A549 (cell line): ENCODE data around the gene HS6ST1. TPM values are rescaled to one million over a fixed set of nuclear protein-coding genes. Genes with fewer than 3 reads are reported as not detected.

Experiments
- ATAC-seq, 2 experiments: fragments of 200-7000 bp in 1 of 2; fragments of >200 bp in 1 of 2; cut with Nextera tagmentation in 1 of 2; cut with Tn5 transposase in 1 of 2; 3 replicates each; pipeline versions ENCODE4 v1.8.0 to v1.9.1; 2018 to 2020; ENCODE audit warnings: mild to moderate bottlenecking in 1 of 2, moderate library complexity in 1 of 2
- CTCF ChIA-PET: fragments of 300-600 bp; sonication (Branson Sonifier 250); formaldehyde crosslinking; extraction: SDS; loops from one replicate; lab custom pipeline; 2021; ENCODE audit warnings: antibody characterized with exemption, inconsistent platforms; lab: Yijun Ruan, JAX
- POLR2A ChIA-PET: fragments of 350-600 bp; formaldehyde crosslinking; extraction: SDS; loops from one replicate; lab custom pipeline; 2021; ENCODE audit warnings: antibody characterized with exemption, inconsistent platforms; lab: Yijun Ruan, JAX
- DNase-seq, 2 experiments: peaks; one replicate each; pipeline versions ENCODE4 v3.0.0 to v3.0.0-alpha.2; 2011 to 2016; ENCODE audit warnings: low read depth in 1 of 2, low spot score in 1 of 2
- FAIRE-seq: peaks from 2 replicates; lab custom pipeline; 2011; peaks lifted over from hg19 to GRCh38; lab: Jason Lieb, UNC
- H3K27ac ChIP-seq, 2 experiments: fragments of >200 bp; sonication (Bioruptor Twin); formaldehyde crosslinking; 3 replicates each; pipeline ENCODE4 v1.5.1; 2016 to 2017
- H3K4me1 ChIP-seq: fragments of >200 bp; sonication (Bioruptor Twin); formaldehyde crosslinking; 3 replicates; pipeline ENCODE4 v1.6.1; 2016
- H3K4me2 ChIP-seq: fragments of >200 bp; sonication (Bioruptor Twin); formaldehyde crosslinking; 3 replicates; pipeline ENCODE4 v1.6.1; 2016
- H3K4me3 ChIP-seq: fragments of >200 bp; sonication (Bioruptor Twin); formaldehyde crosslinking; 3 replicates; pipeline ENCODE4 v1.5.1; 2016
- H3K9me3 ChIP-seq: fragments of >200 bp; sonication (Bioruptor Twin); formaldehyde crosslinking; 3 replicates; pipeline ENCODE4 v1.6.1; 2016
- CHD4 ChIP-seq: fragments of 200-600 bp; sonication (generic); IDR thresholded peaks from 2 replicates; pipeline ENCODE4 v1.6.1; 2016; ENCODE audit warnings: antibody characterized with exemption, mild to moderate bottlenecking, borderline replicate concordance
- EHF ChIP-seq: fragments of 250-450 bp; sonication (Bioruptor Pico); IDR thresholded peaks from 2 replicates; pipeline ENCODE4 v1.5.0; 2020; ENCODE audit warnings: mild to moderate bottlenecking
- EHMT2 ChIP-seq: fragments of 200-600 bp; sonication (generic); IDR thresholded peaks from 2 replicates; pipeline ENCODE4 v1.6.1; 2016; ENCODE audit warnings: antibody characterized with exemption, low read depth, mild to moderate bottlenecking, moderate library complexity
- FOSB ChIP-seq: fragments of 250-450 bp; sonication (Bioruptor Pico); IDR thresholded peaks from 2 replicates; pipeline ENCODE4 v1.5.0; 2020; ENCODE audit warnings: mild to moderate bottlenecking, moderate library complexity
- FOSL2 ChIP-seq, 2 experiments: fragments of 450-650 bp in 1 of 2; fragments of >200 bp in 1 of 2; sonication (Bioruptor Twin) in 1 of 2; formaldehyde crosslinking; IDR thresholded peaks; 2 replicates each; pipeline versions ENCODE4 v1.5.0 to v1.6.1; 2016 to 2020; ENCODE audit warnings: mild to moderate bottlenecking in 1 of 2, moderate library complexity in 1 of 2
- FOXS1 ChIP-seq: fragments of 250-450 bp; sonication (Bioruptor Pico); IDR thresholded peaks from 2 replicates; pipeline ENCODE4 v1.5.0; 2020; ENCODE audit warnings: mild to moderate bottlenecking, moderate library complexity
- GATA3 ChIP-seq: IDR thresholded peaks from 2 replicates; pipeline ENCODE4 v1.6.1; 2012; ENCODE audit warnings: borderline replicate concordance
- HDAC2 ChIP-seq: fragments of 200-600 bp; sonication (generic); IDR thresholded peaks from 2 replicates; pipeline ENCODE4 v1.6.1; 2016
- HOXA7 ChIP-seq: fragments of 250-450 bp; sonication (Bioruptor Pico); IDR thresholded peaks from 2 replicates; pipeline ENCODE4 v1.5.0; 2020; ENCODE audit warnings: mild to moderate bottlenecking, moderate library complexity
- HOXB13 ChIP-seq: fragments of 250-450 bp; sonication (Bioruptor Pico); IDR thresholded peaks from 2 replicates; pipeline ENCODE4 v1.5.0; 2020; ENCODE audit warnings: low read depth, mild to moderate bottlenecking, moderate library complexity
- KDM1A ChIP-seq: fragments of 200-600 bp; sonication (generic); IDR thresholded peaks from 2 replicates; pipeline ENCODE4 v1.6.1; 2016; ENCODE audit warnings: low read depth, mild to moderate bottlenecking
- KDM5A ChIP-seq: fragments of 200-600 bp; sonication (generic); IDR thresholded peaks from 2 replicates; pipeline ENCODE4 v1.6.1; 2016; ENCODE audit warnings: antibody characterized with exemption, mild to moderate bottlenecking
- MAZ ChIP-seq: fragments of 150-350 bp; IDR thresholded peaks from 2 replicates; pipeline ENCODE4 v1.6.1; 2014; ENCODE audit warnings: antibody characterized with exemption, low read depth, low read length, borderline replicate concordance
- MYC ChIP-seq: IDR thresholded peaks from 2 replicates; pipeline ENCODE4 v1.6.1; 2012; ENCODE audit warnings: mild to moderate bottlenecking, inconsistent platforms, low read length, improper control_type of control experiment, borderline replicate concordance
- PHF8 ChIP-seq: fragments of 200-600 bp; sonication (generic); IDR thresholded peaks from 2 replicates; pipeline ENCODE4 v1.6.1; 2016; ENCODE audit warnings: low read depth, mild to moderate bottlenecking, antibody characterized with exemption, moderate library complexity, borderline replicate concordance
- POLR2AphosphoS2 ChIP-seq: conservative IDR thresholded peaks from 2 replicates; pipeline ENCODE4 v1.6.1; 2012; ENCODE audit warnings: low read length, improper control_type of control experiment, inconsistent platforms
- RAD21 ChIP-seq, 2 experiments: fragments of >200 bp in 1 of 2; sonication (Bioruptor Twin) in 1 of 2; formaldehyde crosslinking in 1 of 2; IDR thresholded peaks in 1 of 2; conservative IDR thresholded peaks in 1 of 2; 2 replicates in 1 of 2; 3 replicates in 1 of 2; pipeline ENCODE4 v1.6.1; 2012 to 2018; ENCODE audit warnings: inconsistent platforms in 1 of 2
- RFX5 ChIP-seq: fragments of 450-650 bp; IDR thresholded peaks from 2 replicates; pipeline ENCODE4 v1.7.1; 2014; ENCODE audit warnings: antibody characterized with exemption, mild to moderate bottlenecking, moderate library complexity
- TFCP2L1 ChIP-seq: fragments of 250-450 bp; sonication (Bioruptor Pico); IDR thresholded peaks from 2 replicates; pipeline ENCODE4 v1.5.0; 2021; ENCODE audit warnings: mild to moderate bottlenecking
- ZFP36 ChIP-seq: fragments of 450-650 bp; IDR thresholded peaks from 2 replicates; pipeline ENCODE4 v1.6.1; 2014; ENCODE audit warnings: borderline replicate concordance; ENCODE audit not compliant: partially characterized antibody
- ZNF302 ChIP-seq: fragments of 250-450 bp; sonication (Bioruptor Pico); IDR thresholded peaks from 2 replicates; pipeline ENCODE4 v1.9.0; 2021; ENCODE audit warnings: inconsistent platforms, mild to moderate bottlenecking, moderate library complexity
- WGBS: methylation state at CpG from one replicate; pipeline ENCODE4 v1.1.6; 2017; ENCODE audit errors: missing lambda C conversion rate; 5-methylcytosine and 5-hydroxymethylcytosine counted together
- polyA plus RNA-seq, 4 experiments: library from polyadenylated mRNA; depleted of rRNA in 3 of 4; stranded (reverse); fragments of >200 nt; fragmentation: RNase III in 1 of 4; extraction: RNeasy Plus Mini Kit Qiagen cat#74134 plus additional on column Dnase treatment in 1 of 4; gene quantifications; 2 replicates in 3 of 4; 3 replicates in 1 of 4; pipeline ENCODE4 v1.2.3, GENCODE V29; 2011 to 2017
- TF ChIP-seq, protein P1 (sequence below): fragments of >200 bp; sonication (Bioruptor Twin); formaldehyde crosslinking; IDR thresholded peaks from 3 replicates; pipeline ENCODE4 v1.6.1; 2016
- TF ChIP-seq, protein P2 (sequence below): fragments of 200-600 bp; sonication (generic); IDR thresholded peaks from 2 replicates; pipeline ENCODE4 v1.6.1; 2016; ENCODE audit warnings: antibody characterized with exemption, mild to moderate bottlenecking, moderate library complexity
- TF ChIP-seq, protein P3 (sequence below): fragments of 150-350 bp; IDR thresholded peaks from 2 replicates; pipeline ENCODE4 v1.6.1; 2014; ENCODE audit warnings: low read depth, mild to moderate bottlenecking, low read length
- TF ChIP-seq, protein P4 (sequence below): fragments of >200 bp; sonication (Bioruptor Twin); formaldehyde crosslinking; IDR thresholded peaks from 3 replicates; pipeline ENCODE4 v1.5.1; 2016

The HS6ST1 gene
- polyA plus RNA-seq, 2 of the 4 experiments (the other 2 are of a cell fraction) = 3.8 to 11.6 TPM

DNA sequence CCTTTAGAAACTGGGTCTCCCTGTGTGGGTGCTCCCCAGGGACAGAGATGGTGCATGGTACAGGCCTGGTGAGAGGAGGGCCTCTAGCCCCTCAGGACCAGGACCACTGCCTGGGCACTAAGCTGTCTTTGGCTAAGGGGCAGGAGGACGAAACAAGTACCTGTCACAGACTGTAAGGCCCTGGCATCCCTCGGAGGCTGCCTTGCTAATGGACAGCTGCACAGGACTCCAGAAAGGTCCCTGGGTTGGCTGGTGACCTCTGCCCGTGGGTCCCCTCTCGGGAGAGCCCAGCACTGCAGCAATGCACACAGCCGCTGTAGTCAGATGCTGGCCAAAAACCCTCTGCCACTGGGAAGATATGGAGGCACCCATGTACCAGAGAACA lies 14.3 kb downstream of the HS6ST1 start:
- H3K4me3 ChIP-seq = no peak overlapping the region
- no peaks in the 10 kb centered on the region for H3K9me3 ChIP-seq
- DNase-seq = no peak
- H3K4me2 ChIP-seq = peak overlapping the region; percentile 66
- ChIA-PET CTCF (interaction anchor here (0.9 to 2.1 kb wide), 3 partner anchors 11 to 132 kb away, joined by 3 to 6 read pairs (median 3); no protein-coding TSS in a partner anchor), POLR2A (no interaction called here)
- peaks cover 41% of the 10 kb centered on the region for H3K4me1 ChIP-seq
- ATAC-seq = no peak
- peak overlapping the region; percentile 49 to 83; a peak in 5 of 6 replicates for H3K27ac ChIP-seq
- no peak for FAIRE-seq
- 92% methylated on average over 3 of the region's 5 CpGs for WGBS
- TF ChIP-seq, protein P1, sequence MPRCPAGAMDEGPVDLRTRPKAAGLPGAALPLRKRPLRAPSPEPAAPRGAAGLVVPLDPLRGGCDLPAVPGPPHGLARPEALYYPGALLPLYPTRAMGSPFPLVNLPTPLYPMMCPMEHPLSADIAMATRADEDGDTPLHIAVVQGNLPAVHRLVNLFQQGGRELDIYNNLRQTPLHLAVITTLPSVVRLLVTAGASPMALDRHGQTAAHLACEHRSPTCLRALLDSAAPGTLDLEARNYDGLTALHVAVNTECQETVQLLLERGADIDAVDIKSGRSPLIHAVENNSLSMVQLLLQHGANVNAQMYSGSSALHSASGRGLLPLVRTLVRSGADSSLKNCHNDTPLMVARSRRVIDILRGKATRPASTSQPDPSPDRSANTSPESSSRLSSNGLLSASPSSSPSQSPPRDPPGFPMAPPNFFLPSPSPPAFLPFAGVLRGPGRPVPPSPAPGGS = no peak
- TF ChIP-seq RFX5 (no peak), RAD21 (conservative IDR thresholded peaks at IDR 0.05 in 1 of 2, IDR thresholded peaks at IDR 0.05 in 1 of 2) (no peak), EHMT2 (no peak), ZFP36 (no peak), MAZ (no peak), HDAC2 (no peak), HOXB13 (CRISPR knock-in tag) (no peak), FOXS1 (no peak), KDM1A (no peak)
- TF ChIP-seq, protein P2, sequence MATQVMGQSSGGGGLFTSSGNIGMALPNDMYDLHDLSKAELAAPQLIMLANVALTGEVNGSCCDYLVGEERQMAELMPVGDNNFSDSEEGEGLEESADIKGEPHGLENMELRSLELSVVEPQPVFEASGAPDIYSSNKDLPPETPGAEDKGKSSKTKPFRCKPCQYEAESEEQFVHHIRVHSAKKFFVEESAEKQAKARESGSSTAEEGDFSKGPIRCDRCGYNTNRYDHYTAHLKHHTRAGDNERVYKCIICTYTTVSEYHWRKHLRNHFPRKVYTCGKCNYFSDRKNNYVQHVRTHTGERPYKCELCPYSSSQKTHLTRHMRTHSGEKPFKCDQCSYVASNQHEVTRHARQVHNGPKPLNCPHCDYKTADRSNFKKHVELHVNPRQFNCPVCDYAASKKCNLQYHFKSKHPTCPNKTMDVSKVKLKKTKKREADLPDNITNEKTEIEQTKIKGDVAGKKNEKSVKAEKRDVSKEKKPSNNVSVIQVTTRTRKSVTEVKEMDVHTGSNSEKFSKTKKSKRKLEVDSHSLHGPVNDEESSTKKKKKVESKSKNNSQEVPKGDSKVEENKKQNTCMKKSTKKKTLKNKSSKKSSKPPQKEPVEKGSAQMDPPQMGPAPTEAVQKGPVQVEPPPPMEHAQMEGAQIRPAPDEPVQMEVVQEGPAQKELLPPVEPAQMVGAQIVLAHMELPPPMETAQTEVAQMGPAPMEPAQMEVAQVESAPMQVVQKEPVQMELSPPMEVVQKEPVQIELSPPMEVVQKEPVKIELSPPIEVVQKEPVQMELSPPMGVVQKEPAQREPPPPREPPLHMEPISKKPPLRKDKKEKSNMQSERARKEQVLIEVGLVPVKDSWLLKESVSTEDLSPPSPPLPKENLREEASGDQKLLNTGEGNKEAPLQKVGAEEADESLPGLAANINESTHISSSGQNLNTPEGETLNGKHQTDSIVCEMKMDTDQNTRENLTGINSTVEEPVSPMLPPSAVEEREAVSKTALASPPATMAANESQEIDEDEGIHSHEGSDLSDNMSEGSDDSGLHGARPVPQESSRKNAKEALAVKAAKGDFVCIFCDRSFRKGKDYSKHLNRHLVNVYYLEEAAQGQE = no peak

DNA sequence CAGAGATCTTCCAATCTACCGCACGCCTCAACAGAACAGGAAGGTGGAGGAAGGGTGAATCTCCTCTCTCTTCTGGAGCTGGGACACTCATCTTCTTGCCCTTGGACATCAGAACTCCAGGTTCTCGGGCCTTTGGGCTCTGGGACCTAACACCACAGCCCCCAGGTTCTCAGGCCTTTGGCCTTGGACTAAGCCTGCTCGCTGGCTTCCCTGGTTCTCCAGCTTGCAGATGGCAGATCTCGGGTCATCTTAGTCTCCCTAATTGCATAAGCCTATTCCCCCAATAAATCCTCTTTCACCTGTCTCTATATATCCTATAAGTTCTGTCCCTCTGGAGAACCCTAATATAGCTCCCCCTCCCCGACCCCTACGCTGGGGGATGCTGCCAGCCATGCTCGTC lies 14.8 kb downstream of the HS6ST1 start:
- H3K27ac ChIP-seq = peak overlapping the region; percentile 49 to 83; a peak in 4 of 6 replicates
- ChIA-PET POLR2A (no interaction called here), CTCF (interaction anchor here (0.9 to 1.2 kb wide), 2 partner anchors 10 to 20 kb away, joined by 3 read pairs; no protein-coding TSS in a partner anchor)
- WGBS = 91% methylated on average over 8 of the region's 8 CpGs
- ATAC-seq (no peak), FAIRE-seq (no peak), DNase-seq (no peak)
- no peak overlapping the region for H3K4me3 ChIP-seq
- no peak overlapping the region for H3K4me2 ChIP-seq
- no peaks in the 10 kb centered on the region for H3K9me3 ChIP-seq
- H3K4me1 ChIP-seq = peaks cover 41% of the 10 kb centered on the region
- TF ChIP-seq HOXA7 = no peak
- no peak for TF ChIP-seq CHD4
- TF ChIP-seq EHMT2 = no peak
- TF ChIP-seq, protein P3, sequence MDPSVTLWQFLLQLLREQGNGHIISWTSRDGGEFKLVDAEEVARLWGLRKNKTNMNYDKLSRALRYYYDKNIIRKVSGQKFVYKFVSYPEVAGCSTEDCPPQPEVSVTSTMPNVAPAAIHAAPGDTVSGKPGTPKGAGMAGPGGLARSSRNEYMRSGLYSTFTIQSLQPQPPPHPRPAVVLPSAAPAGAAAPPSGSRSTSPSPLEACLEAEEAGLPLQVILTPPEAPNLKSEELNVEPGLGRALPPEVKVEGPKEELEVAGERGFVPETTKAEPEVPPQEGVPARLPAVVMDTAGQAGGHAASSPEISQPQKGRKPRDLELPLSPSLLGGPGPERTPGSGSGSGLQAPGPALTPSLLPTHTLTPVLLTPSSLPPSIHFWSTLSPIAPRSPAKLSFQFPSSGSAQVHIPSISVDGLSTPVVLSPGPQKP = no peak
- TF ChIP-seq FOSL2 (IDR thresholded peaks at IDR 0.05) = no peak
- TF ChIP-seq FOSL2 (CRISPR knock-in tag; IDR thresholded peaks at IDR 0.05) = no peak
- no peak for TF ChIP-seq POLR2AphosphoS2
- no peak for TF ChIP-seq PHF8
- no peak for TF ChIP-seq EHF
- no peak for TF ChIP-seq TFCP2L1
- TF ChIP-seq, protein P4, sequence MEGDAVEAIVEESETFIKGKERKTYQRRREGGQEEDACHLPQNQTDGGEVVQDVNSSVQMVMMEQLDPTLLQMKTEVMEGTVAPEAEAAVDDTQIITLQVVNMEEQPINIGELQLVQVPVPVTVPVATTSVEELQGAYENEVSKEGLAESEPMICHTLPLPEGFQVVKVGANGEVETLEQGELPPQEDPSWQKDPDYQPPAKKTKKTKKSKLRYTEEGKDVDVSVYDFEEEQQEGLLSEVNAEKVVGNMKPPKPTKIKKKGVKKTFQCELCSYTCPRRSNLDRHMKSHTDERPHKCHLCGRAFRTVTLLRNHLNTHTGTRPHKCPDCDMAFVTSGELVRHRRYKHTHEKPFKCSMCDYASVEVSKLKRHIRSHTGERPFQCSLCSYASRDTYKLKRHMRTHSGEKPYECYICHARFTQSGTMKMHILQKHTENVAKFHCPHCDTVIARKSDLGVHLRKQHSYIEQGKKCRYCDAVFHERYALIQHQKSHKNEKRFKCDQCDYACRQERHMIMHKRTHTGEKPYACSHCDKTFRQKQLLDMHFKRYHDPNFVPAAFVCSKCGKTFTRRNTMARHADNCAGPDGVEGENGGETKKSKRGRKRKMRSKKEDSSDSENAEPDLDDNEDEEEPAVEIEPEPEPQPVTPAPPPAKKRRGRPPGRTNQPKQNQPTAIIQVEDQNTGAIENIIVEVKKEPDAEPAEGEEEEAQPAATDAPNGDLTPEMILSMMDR = no peak
- no peak for TF ChIP-seq ZNF302 (CRISPR knock-in tag)
- TF ChIP-seq GATA3 = no peak
- TF ChIP-seq KDM5A = no peak
- TF ChIP-seq FOSB (CRISPR knock-in tag) = no peak
- TF ChIP-seq MYC = no peak
- TF ChIP-seq, protein P2 = no peak
